Stimulated activated CD4-positive, alpha-beta T cell treated with anti-CD3 and anti-CD28 coated beads, Interleukin-4, amount 100 ng/mL, for 1 hour (primary cell): ENCODE data around the gene FUZ.
A peak's percentile ranks its signal among the peaks of the same experiment; 100 is the strongest.

Experiments used
- DNase-seq: peaks from one replicate; pipeline ENCODE4 v3.0.0-alpha.2; 2020

FUZ gene, protein sequence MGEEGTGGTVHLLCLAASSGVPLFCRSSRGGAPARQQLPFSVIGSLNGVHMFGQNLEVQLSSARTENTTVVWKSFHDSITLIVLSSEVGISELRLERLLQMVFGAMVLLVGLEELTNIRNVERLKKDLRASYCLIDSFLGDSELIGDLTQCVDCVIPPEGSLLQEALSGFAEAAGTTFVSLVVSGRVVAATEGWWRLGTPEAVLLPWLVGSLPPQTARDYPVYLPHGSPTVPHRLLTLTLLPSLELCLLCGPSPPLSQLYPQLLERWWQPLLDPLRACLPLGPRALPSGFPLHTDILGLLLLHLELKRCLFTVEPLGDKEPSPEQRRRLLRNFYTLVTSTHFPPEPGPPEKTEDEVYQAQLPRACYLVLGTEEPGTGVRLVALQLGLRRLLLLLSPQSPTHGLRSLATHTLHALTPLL

DNA sequence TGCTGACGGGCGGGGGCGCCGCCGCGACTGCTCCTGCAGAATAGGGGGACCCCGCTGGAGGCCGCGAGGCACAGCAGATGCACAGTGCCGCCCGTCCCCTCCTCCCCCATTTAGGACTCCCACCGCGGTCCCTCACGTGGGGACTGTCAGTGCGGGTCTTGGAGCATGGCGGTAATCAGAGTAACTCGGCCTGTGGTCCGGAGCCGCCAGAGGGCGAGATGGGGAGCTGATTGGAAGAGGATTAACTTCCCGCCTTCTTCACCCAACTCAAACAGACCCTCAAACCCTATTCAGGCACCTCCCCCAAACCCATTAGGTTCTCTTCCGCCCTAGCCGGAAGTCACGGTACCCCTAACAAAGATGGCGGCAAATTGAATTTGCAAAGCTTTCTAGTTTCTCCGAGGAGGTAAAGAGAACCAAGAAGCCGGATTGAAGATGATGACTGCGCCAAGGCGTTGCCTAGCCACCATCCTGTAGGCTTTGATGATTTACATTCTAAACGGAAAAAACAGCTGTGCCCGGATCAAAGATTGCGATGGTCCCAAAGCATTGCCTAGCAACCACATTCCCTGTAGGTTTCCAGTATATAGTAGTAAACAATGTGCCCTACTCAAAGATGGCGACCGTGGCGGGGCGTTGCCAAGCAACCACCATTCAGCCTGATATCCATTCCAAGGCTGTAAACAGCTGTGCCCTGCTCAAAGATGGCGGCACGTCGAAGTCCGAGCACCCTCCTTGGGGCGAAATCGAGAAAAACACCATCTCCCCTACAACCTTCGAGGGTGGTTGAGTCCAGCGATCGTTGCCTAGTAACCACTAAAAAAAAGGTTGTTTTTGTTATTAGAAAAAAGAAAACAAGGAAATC, at the start of gene FUZ:
FUZ (minus strand) TSS at position 296 of the 865 bp plus-strand sequence; CDS start at position 110, 186 bp downstream.
- DNase-seq = peak; percentile 86

DNA sequence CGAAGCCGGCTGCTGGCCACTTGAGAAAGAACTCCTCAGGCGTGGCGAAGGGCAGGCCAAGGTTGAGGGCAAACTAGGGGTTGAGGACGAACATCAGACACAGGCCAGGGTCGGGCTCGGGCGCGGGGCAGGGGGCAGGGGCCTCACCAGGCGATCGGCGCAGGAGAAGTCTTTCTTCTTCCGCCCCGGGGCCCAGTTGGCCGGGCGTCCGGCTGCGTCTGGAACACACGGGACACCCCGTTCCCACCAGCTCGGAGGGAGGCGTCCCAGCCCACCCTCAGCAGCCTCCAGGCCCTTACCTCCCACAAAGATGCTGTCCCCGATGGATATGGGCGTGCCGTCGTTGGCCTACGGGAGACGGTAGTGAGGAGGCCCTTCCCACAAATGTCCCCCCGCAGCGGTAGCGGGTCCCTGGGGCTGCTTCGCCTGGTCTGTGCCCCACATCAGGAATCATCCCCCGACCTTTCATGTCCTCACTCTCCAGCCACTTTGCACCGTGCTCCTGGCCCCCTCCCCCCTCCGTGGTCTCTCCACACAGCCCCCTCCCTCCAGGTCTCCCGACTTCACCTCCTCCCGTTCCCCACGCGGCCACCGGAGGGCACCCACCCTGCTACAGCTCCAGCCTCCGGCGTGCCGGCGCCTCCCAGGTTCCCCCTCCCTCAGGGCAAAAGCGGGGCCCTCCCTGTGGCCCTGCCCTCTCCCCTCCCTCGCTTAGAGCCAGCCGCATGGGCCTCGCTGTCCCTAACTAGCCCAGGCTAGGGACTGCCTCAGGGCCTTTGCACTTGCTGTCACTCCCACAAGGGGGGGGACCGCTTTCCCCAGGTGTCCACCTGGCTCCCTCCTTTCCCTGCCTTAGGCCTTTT, 49.5 kb upstream of the FUZ start:
- peak; percentile 34 for DNase-seq

DNA sequence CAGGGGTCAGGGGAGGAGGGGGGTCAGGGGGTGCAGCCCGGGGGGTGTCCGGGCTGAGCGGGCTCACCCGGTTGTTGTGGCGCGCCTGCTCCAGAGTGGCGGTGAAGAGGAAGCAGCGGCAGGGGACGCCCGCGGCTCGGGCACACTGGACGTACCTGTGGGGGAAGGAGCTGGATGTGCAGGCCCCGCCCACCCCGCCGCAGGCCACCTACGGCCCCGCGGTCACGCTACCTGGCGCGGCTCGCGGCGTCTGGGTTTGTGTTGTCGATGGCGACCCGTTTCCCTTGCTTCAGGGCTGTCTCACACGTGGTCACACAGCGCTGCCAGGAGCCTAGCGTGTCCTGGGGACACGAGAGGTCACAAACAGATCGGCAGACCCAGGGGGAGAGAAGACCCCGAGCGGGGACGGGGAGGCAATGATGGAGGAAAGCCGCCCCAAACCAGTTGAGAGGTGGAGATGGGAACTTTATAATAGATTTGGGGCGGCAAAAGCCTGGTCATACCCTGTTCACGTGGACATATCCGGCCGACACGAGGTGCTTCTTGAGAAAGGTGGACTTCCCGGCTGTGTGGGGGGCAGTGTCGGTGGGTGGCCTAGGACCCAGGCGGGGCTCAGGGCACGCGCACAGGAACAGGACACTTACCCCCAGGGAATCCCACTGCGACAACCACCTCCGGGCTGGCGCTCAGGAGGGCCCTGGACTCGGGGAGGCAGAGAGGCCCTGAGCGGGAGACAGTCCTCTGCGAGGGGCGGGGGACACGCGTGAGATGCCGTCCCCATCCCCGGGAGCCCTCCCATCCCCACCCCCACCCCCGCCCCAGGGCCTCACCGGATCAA, 48.7 kb upstream of the FUZ start:
- no peak for DNase-seq

DNA sequence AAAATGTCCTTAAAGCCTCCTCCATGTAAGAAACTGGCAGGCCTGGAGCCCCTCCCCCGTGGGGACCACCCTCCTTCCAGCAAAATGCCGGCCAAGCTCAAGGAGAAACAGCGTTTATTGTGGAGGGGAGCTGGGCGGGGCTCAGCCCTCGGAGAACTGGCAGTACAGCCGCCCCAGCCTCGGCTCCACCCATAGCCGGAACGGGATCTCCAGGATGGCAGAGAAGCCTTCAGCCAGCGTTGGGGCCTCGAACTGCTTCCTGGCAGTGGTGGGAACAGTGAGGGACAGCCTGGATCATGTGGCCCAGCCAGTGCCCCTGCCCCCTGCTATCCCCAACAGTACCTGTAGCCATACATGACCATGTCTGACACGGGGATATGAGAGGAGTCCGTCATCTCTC, 48.0 kb upstream of the FUZ start:
- DNase-seq = no peak

DNA sequence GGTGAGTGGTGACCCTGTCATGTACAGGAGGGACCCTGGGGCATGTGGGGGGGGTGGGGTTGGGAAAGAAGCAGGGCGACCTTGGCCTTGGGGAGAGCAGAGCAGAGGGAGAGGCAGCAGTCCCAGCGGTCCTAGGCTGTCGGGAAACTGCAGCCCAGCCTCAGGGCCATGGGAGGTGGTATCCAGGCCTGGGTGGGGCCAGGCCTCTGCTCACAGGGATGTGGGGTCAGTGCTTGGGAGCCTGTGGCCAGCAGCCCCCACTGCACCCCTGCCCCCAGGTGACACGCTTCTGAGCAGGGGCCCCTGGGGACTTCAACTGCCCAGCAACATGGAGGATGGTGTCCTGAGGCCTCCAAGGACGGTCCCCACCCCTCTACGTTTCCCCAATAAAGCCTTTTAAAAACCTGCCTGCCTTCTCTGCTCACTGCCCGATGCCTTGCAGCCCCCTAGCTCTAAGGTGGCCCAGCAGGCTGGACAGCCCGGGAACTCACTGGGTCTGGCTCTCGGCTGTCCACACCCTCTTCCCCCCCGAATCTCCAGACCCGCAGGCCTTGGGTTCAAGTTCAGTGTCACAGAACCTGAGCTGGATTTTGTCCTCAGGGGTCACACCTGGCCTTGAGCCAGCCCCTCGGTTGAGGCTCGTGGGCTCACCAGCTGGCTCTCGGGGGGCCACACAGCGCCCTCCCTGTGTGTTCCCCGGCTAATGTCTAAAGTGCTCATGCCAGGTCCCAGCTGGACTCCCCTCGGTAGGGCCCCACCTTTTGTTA, 47.4 kb upstream of the FUZ start:
- no peak for DNase-seq

DNA sequence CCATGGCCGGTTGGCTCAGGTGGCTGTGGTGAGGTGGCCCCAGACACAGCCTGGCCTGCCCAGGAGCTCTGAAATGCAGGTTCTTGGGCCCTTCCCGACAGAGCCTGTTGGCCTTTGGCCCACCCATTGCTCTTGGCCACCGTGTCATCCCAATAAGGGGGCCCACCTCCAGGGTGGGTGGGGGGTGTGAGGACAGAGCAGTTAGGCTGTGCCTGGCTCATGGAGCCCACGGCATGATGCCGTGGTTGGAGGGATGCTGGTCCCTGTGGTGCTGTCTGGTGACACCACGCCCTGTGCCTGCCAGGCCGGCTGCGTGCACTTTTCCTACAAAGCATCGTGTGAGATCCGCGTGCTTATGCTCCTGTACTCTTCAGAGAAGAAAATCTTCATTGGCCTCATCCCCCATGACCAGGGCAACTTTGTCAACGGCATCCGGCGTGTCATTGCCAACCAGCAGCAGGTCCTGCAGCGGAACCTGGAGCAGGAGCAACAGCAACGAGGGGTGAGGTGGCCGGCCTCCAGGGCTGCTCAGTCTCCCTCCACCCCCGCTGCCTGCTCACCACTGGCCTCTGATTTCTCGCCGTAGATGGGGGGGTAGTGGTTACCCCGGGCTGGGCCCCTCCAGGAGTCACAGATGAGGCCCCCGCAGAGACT, 46.7 kb upstream of the FUZ start:
- DNase-seq = peak; percentile 2

DNA sequence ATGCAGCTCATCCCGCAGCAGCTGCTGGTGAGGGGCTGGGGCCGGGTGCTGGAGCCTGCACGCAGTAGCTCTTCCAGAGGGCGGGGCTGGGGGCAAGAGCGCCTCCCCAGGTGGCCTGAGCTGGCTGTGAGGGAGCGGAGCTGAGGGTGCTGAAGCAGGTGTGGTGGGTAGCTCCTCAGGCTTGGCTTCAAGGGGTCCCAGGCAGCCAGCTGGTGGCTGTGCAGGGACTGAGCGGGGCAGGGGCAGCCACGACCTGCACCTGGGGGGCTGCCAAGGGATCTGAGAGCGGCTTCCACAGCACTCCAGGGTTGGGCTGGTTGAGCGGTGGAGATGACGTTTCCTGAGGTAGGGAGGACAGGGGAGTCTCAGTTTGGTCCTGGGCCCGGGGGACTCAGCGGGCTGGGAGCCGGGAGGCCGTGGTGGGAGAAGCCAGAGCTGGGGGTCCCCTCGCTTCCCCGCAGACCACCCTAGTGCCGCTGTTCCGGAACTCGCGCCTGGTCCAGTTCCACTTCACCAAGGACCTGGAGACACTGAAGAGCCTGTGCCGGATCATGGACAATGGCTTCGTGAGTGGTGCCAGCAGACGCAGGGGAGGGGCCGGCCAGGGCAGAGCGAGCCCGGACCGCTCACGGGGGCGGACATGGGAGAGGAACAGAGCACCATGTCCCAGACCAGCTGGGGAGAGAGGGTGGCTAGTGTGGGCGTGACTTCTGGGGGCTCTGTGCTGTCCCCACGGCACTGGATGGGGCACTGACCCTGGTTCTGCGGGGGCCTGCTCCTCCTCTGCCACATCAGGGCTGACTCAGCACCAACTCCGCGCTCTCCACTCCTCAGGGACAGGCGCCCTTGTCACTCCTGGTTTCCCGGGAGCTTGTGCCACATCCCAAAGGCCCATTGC, 45.2 kb upstream of the FUZ start:
- DNase-seq = no peak

DNA sequence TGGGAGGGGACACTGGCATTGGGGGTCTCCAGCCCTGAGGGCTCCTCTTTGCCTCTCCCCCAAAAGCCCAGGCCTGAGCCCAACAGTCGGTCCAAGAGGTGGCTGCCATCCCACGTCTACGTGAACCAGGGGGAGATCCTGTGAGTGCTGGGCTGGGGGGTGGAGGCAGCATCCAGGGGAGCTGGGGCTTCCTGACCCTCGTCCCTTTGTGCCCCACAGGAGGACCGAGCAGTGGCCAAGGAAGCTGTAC, 44.7 kb upstream of the FUZ start:
- no peak for DNase-seq

DNA sequence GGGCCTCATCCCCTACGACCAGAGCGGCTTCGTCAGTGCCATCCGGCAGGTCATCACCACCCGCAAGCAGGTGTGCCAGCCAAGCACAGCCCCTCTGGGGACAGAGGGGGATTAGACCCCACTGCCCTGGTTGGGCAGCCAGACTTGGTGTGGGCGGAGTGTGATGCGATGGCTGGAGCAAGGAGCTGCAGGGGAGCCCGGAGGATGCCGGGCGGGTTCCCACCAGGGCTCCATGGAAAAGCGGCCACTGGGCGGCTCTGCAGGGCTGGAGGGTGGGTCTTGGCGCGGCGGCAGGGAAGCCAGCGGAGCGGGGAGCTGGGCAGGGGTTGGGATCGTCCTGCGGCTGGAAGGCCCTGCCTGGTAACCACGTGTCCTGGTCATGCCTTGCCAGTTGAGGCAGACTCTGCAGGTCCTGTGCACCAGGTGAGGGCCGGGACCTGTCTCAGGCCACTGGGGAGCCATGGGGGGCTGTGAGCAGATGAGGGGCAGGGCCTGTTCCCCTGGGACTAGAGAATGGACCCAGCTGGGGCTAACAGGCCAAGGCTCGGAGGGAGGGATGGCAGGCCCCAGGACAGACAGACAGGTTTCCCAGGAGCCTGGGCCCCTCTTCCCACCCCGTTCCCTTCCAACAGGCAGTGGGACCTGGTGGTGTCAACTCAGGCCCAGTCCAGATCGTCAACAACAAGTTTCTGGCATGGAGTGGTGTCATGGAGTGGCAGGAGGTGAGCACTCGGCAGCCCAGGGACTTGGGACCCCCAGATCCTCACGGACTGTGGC, 44.2 kb upstream of the FUZ start:
- DNase-seq = no peak

DNA sequence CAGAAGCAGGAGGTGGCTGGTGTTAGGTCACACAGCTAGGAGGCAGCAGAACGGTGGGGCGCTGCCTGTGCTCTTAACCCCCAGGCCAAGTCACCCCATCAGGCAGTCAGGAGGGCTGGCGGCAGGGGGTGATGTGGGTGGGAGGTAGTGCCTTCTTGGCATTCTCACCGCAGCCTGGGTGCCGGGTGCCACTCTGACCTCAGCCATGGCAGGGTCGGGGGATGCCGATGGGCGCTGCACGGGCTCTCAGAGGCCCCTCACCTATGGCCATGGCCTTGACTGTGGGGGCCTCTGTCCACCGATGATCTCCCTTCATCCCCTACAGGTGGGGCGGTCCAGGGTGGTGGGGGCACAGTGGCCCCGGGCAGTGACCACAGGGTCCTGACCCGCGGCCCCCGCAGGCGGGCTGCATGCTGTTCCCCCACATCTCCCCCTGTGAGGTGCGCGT, 43.5 kb upstream of the FUZ start:
- DNase-seq = no peak

DNA sequence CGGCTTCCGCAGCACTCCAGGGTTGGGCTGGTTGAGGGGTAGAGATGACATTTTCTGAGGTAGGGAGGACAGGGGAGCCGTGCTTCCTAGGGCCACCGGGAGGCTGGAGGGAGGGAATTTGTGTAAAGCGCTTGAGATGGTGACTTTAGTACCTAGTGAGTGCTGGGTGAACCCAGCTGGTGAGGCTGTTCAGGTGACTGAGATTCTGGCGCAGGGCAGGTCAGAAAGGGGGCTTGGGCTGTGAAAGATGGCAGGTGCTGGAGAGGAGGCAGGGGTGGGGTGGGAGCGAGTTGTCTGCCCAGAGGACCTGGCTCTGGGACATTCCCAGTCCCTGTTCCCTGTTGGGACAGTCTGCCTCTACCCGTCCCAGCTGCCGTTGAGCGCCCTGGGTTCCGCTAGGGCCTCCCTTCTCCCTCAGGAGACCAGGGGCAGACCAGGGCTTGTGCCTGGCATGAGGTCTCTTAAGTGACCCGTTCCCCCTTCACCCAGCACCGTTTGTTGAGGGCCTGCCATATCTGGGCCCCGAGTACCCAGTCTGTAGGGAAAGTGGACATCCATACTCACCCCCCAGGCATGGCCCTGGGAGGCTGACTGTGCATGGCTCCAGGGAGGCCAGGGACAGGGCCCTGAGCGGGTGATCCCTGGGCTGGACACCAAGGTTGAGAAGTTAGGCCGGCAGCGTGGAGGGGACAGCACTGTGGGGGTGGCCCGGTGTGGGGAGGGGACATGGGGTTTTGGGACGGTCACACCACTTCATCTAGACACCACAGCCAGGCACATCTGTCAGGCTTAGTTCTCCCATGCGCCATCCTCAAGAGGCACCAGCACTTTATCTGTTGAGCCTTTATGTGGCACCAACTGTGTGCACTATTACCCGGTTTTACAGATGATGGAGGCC, 42.8 kb upstream of the FUZ start:
- DNase-seq = no peak

DNA sequence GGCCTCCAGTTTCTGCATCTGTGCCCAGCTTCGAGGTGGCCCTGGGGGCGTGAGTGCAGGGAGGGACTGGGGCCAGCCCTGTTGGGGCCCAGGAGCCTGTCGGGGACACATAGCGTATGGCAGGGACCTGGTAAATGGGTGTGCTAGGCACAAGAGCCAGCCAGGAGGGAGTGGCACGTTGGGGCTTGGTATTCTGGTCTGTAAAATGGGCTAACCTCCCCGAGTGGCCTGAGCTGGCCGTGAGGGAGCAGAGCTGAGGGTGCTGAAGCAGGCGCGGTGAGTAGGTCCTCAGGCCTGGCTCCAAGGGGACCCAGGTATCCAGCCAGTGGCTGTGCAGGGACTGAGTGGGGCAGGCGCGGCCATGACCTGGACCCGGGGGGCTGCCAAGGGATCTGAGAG, 42.2 kb upstream of the FUZ start:
- DNase-seq = no peak

DNA sequence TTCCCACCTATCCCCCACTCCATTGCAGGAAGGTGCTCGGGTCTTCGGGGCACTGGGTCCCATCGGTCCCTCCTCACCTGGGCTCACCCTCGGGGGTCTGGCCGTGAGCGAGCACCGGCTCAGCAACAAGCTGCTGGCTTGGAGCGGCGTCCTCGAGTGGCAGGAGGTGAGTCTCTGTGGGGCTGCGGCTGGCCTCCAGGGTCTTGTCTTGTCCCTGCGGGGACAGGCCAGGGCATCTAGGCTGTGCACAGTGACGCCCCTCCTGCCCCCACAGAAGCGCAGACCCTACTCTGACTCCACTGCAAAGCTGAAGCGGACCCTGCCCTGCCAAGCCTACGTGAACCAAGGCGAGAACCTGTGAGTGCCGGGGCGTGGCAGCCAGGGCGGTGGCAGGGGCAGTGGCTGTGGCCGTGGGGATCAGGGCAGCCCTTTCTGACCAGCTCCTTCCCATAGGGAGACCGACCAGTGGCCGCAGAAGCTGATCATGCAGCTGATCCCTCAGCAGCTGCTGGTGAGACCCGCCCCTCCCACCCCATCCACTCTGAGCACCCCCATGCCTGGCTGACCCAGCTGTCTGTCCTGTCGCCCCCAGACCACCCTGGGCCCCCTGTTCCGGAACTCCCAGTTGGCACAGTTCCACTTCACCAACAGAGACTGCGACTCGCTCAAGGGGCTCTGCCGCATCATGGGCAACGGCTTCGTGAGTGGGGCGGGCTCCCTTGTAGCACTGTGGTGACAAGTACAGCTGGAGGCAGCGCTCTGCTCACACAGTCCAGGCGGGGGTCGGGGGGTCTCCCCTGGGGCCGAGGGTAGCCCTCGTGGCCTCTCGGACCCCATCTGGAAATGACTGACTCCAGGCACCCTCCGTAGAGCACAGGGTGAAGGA, 41.5 kb upstream of the FUZ start:
- no peak for DNase-seq

DNA sequence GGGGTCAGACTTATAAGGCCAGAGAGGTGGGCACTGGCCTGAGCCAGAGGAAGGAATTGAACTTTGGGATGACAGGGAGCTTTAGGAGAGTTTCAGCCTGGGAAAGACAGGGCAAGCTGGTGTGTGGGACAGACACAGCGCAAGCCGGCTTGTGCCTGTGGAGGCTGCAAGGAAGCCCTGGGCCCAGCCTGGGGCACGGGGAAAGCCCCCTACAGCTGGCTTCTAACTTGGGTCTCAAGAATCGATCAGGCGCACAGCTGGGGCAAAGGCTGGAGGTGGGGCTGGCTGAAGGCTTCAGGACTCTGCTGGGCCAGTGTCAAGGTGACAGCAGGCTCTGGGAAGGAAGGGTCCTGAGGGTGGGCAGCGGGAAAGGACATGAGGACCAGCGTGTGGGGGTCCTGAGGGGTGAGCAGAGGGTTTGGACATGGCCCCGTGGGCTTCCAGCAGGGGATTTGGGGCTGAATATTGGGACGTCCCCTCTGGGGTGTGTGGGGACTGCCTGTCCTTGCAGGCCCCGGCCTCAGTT, 40.8 kb upstream of the FUZ start:
- no peak for DNase-seq

DNA sequence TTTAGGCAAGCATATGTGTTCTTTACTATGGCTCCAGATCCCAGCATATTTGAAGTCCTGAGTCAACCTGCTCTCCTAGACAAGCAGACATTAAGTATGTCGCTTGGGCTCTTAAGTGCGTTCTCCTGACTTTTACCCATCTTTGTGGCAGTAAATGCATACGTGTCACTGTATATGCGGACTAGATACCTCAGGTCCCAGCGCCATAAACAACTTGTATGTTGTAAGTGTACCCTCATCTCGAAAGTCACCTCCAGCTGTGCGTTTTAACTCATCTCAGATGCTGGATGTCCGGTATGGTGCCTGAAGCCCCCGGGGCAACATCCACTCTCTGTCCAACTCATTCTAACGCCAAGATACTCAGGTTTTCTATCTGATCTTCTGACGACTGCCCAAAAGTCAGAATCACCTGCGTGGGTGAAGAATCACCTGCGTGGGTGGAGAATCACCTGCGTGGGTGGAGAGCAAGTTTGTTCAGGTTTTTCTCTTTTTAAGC, 39.6 kb upstream of the FUZ start:
- DNase-seq = no peak

DNA sequence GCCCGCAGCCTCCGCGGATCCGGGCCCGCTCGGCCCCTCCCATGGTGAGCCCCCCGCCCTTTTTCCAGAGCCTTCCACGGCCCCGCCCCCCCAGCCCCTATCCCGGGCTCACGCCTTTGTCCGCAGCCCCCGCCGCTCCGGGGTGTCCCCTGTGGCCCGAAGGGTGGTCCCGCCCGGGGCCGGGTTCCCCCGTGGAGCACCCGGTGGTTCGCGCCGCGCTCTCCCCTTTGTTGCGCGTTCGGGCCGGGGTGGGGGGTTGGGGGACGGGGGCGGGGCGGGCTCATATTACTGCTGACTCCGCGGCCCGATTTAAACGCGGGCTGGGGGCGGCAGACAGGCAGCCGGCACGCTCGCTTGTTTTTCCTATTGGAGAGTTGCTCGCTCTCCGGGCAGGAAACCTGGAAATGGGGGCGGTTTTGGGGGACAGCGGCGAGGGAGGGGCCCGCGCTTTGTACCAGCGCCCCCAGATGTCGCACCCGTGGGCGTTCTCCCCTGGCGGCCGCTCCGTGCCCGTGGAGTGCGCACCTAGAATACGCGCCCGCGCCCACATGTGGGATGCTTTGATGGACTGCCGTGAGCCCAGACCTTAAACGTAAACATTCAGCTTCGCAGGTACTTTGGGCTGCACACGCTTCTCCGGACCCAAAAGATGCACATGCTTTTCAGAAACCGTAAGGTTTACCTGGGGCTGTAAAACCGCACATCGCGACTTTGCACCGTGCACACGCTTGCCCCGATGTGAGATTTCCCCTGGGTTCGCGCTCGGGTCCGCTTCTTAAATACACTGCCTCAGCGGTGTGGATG, 38.6 kb upstream of the FUZ start:
- peak; percentile 32 for DNase-seq
